HEK293 (cell line): ENCODE measurements around the gene EYS.

Experiments
- CTCF ChIA-PET: fragments of 350-600 bp; formaldehyde crosslinking; extraction: SDS; loops from one replicate; lab custom pipeline; 2021; ENCODE audit warnings: antibody characterized with exemption; lab: Yijun Ruan, JAX
- POLR2A ChIA-PET: fragments of 300-600 bp; formaldehyde crosslinking; extraction: SDS; loops from one replicate; lab custom pipeline; 2020; ENCODE audit warnings: antibody characterized with exemption, inconsistent platforms; lab: Yijun Ruan, JAX
- H3K27ac ChIP-seq: fragments of 200-500 bp; sonication (Bioruptor generic); 2 replicates; pipeline ENCODE4 v1.5.1; 2014; ENCODE audit warnings: low read depth, low read length, control low read depth, inconsistent platforms; ENCODE audit errors: extremely low read depth
- H3K36me3 ChIP-seq, 2 experiments: fragments of 200-500 bp in 1 of 2; sonication (Bioruptor generic) in 1 of 2; 1 replicate in 1 of 2; 2 replicates in 1 of 2; pipeline ENCODE4 v1.5.1; 2014 to 2017; ENCODE audit warnings: inconsistent platforms in 2 of 2, low read length in 2 of 2; ENCODE audit not compliant: control insufficient read depth in 2 of 2, insufficient read depth in 1 of 2
- H3K4me1 ChIP-seq: fragments of 200-500 bp; sonication (Bioruptor generic); 2 replicates; pipeline ENCODE4 v1.5.1; 2014; ENCODE audit warnings: mild to moderate bottlenecking, low read length, inconsistent platforms; ENCODE audit not compliant: control insufficient read depth, insufficient read depth
- H3K4me3 ChIP-seq: 2 replicates; pipeline ENCODE4 v1.5.1; 2011; ENCODE audit warnings: low read depth, mild to moderate bottlenecking, control low read depth, low read length, moderate library complexity
- H3K9me3 ChIP-seq: fragments of 200-500 bp; sonication (Bioruptor generic); 2 replicates; pipeline ENCODE4 v1.5.1; 2014; ENCODE audit warnings: low read depth, low read length, inconsistent platforms; ENCODE audit not compliant: control insufficient read depth, insufficient read depth
- MEIS1 ChIP-seq: sonication (generic); formaldehyde crosslinking; IDR thresholded peaks from 2 replicates; pipeline ENCODE4 v1.8.1; 2022; ENCODE audit warnings: missing genetic modification reagents, mild to moderate bottlenecking, borderline replicate concordance
- PRDM2 ChIP-seq: fragments of 450-650 bp; formaldehyde crosslinking; IDR thresholded peaks from 2 replicates; pipeline ENCODE4 v1.5.1; 2016; ENCODE audit warnings: missing biosample characterization, missing genetic modification characterization, borderline replicate concordance
- PRDM6 ChIP-seq: fragments of 450-650 bp; formaldehyde crosslinking; IDR thresholded peaks from 2 replicates; pipeline ENCODE4 v1.5.1; 2017; ENCODE audit warnings: missing biosample characterization, missing genetic modification characterization
- ZNF155 ChIP-seq: fragments of 450-650 bp; formaldehyde crosslinking; IDR thresholded peaks from 2 replicates; pipeline ENCODE4 v1.5.1; 2016; ENCODE audit warnings: missing biosample characterization, missing genetic modification characterization
- ZNF26 ChIP-seq: fragments of 450-650 bp; formaldehyde crosslinking; IDR thresholded peaks from 2 replicates; pipeline ENCODE4 v1.5.1; 2016; ENCODE audit warnings: missing biosample characterization, missing genetic modification characterization
- ZNF274 ChIP-seq, 2 experiments: fragments of 200-500 bp in 1 of 2; fragments of 450-650 bp in 1 of 2; sonication (Bioruptor generic) in 1 of 2; formaldehyde crosslinking in 1 of 2; IDR thresholded peaks; 2 replicates each; pipeline versions ENCODE4 v1.5.1 to v1.6.1; 2014 to 2016; ENCODE audit warnings: borderline replicate concordance in 1 of 2, inconsistent platforms in 1 of 2, low read length in 1 of 2, missing biosample characterization in 1 of 2, missing genetic modification characterization in 1 of 2
- ZNF335 ChIP-seq: fragments of 450-650 bp; formaldehyde crosslinking; conservative IDR thresholded peaks from 2 replicates; pipeline ENCODE4 v1.5.1; 2016; ENCODE audit warnings: missing biosample characterization, missing genetic modification characterization
- ZNF366 ChIP-seq: fragments of 450-650 bp; formaldehyde crosslinking; conservative IDR thresholded peaks from 2 replicates; pipeline ENCODE4 v1.5.1; 2016; ENCODE audit warnings: missing biosample characterization, missing genetic modification characterization
- ZNF514 ChIP-seq: fragments of 450-650 bp; formaldehyde crosslinking; IDR thresholded peaks from 2 replicates; pipeline ENCODE4 v1.5.1; 2016; ENCODE audit warnings: missing biosample characterization, missing genetic modification characterization
- ZNF621 ChIP-seq: fragments of 450-650 bp; formaldehyde crosslinking; IDR thresholded peaks from 2 replicates; pipeline ENCODE4 v1.5.1; 2017; ENCODE audit warnings: missing biosample characterization, missing genetic modification characterization
- ZNF701 ChIP-seq: fragments of 450-650 bp; formaldehyde crosslinking; IDR thresholded peaks from 2 replicates; pipeline ENCODE4 v1.5.1; 2016; ENCODE audit warnings: missing biosample characterization, missing genetic modification characterization
- ZNF768 ChIP-seq: fragments of 450-650 bp; formaldehyde crosslinking; IDR thresholded peaks from 2 replicates; pipeline ENCODE4 v1.5.1; 2018; ENCODE audit warnings: missing biosample characterization, mild to moderate bottlenecking, missing genetic modification characterization
- ZSCAN16 ChIP-seq: fragments of 450-650 bp; formaldehyde crosslinking; IDR thresholded peaks from 2 replicates; pipeline ENCODE4 v1.5.1; 2016; ENCODE audit warnings: missing biosample characterization, missing genetic modification characterization
- TF ChIP-seq, protein P1 (sequence below): fragments of 450-650 bp; formaldehyde crosslinking; IDR thresholded peaks from 2 replicates; pipeline ENCODE4 v1.5.1; 2016; ENCODE audit warnings: missing biosample characterization, missing genetic modification characterization
- TF ChIP-seq, protein P2 (sequence below): sonication (generic); formaldehyde crosslinking; IDR thresholded peaks from 2 replicates; pipeline ENCODE4 v1.8.1; 2022; ENCODE audit warnings: mild to moderate bottlenecking, moderate library complexity, missing genetic modification reagents
- TF ChIP-seq, protein P3 (sequence below): fragments of 450-650 bp; formaldehyde crosslinking; IDR thresholded peaks from 2 replicates; pipeline ENCODE4 v1.5.1; 2016; ENCODE audit warnings: missing biosample characterization, missing genetic modification characterization
- TF ChIP-seq, protein P4 (sequence below): fragments of 450-650 bp; formaldehyde crosslinking; IDR thresholded peaks from 2 replicates; pipeline ENCODE4 v1.5.1; 2016; ENCODE audit warnings: missing biosample characterization, missing genetic modification characterization
- TF ChIP-seq, protein P5 (sequence below): fragments of 450-650 bp; formaldehyde crosslinking; IDR thresholded peaks from 2 replicates; pipeline ENCODE4; 2016; ENCODE audit warnings: missing biosample characterization, missing genetic modification characterization

The EYS gene

GRCh38 chr6:64724091-64724490, 982.9 kb downstream of the EYS start:
- Histone ChIP-seq H3K9me3 (no peaks in the 10 kb centered on the region), H3K36me3 (no peaks in the 10 kb centered on the region), H3K4me1 (no peaks in the 10 kb centered on the region), H3K27ac (no peak overlapping the region), H3K4me3 (no peak overlapping the region)
- ChIA-PET CTCF (interaction anchor here (0.6 kb wide), 1 partner anchor 26 kb away, joined by 3 read pairs; no protein-coding TSS in a partner anchor), POLR2A (no interaction called here)
- no peak for TF ChIP-seq PRDM2
- TF ChIP-seq ZNF335 (tag by site-specific recombination): no peak
- no peak for TF ChIP-seq ZNF155 (tag by site-specific recombination)
- TF ChIP-seq, protein P1, sequence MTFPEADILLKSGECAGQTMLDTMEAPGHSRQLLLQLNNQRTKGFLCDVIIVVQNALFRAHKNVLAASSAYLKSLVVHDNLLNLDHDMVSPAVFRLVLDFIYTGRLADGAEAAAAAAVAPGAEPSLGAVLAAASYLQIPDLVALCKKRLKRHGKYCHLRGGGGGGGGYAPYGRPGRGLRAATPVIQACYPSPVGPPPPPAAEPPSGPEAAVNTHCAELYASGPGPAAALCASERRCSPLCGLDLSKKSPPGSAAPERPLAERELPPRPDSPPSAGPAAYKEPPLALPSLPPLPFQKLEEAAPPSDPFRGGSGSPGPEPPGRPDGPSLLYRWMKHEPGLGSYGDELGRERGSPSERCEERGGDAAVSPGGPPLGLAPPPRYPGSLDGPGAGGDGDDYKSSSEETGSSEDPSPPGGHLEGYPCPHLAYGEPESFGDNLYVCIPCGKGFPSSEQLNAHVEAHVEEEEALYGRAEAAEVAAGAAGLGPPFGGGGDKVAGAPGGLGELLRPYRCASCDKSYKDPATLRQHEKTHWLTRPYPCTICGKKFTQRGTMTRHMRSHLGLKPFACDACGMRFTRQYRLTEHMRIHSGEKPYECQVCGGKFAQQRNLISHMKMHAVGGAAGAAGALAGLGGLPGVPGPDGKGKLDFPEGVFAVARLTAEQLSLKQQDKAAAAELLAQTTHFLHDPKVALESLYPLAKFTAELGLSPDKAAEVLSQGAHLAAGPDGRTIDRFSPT (tag by site-specific recombination): no peak
- TF ChIP-seq, protein P2, sequence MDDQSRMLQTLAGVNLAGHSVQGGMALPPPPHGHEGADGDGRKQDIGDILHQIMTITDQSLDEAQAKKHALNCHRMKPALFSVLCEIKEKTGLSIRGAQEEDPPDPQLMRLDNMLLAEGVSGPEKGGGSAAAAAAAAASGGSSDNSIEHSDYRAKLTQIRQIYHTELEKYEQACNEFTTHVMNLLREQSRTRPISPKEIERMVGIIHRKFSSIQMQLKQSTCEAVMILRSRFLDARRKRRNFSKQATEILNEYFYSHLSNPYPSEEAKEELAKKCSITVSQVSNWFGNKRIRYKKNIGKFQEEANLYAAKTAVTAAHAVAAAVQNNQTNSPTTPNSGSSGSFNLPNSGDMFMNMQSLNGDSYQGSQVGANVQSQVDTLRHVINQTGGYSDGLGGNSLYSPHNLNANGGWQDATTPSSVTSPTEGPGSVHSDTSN: no peak
- TF ChIP-seq MEIS1 (CRISPR knock-in tag): no peak
- TF ChIP-seq ZNF701 (tag by site-specific recombination): no peak
- no peak for TF ChIP-seq ZNF366 (tag by site-specific recombination)
- TF ChIP-seq ZSCAN16: no peak
- no peak for TF ChIP-seq PRDM6
- no peak for TF ChIP-seq ZNF768
- TF ChIP-seq ZNF621 (tag by site-specific recombination): no peak
- TF ChIP-seq, protein P3, sequence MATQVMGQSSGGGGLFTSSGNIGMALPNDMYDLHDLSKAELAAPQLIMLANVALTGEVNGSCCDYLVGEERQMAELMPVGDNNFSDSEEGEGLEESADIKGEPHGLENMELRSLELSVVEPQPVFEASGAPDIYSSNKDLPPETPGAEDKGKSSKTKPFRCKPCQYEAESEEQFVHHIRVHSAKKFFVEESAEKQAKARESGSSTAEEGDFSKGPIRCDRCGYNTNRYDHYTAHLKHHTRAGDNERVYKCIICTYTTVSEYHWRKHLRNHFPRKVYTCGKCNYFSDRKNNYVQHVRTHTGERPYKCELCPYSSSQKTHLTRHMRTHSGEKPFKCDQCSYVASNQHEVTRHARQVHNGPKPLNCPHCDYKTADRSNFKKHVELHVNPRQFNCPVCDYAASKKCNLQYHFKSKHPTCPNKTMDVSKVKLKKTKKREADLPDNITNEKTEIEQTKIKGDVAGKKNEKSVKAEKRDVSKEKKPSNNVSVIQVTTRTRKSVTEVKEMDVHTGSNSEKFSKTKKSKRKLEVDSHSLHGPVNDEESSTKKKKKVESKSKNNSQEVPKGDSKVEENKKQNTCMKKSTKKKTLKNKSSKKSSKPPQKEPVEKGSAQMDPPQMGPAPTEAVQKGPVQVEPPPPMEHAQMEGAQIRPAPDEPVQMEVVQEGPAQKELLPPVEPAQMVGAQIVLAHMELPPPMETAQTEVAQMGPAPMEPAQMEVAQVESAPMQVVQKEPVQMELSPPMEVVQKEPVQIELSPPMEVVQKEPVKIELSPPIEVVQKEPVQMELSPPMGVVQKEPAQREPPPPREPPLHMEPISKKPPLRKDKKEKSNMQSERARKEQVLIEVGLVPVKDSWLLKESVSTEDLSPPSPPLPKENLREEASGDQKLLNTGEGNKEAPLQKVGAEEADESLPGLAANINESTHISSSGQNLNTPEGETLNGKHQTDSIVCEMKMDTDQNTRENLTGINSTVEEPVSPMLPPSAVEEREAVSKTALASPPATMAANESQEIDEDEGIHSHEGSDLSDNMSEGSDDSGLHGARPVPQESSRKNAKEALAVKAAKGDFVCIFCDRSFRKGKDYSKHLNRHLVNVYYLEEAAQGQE: no peak
- TF ChIP-seq, protein P4, sequence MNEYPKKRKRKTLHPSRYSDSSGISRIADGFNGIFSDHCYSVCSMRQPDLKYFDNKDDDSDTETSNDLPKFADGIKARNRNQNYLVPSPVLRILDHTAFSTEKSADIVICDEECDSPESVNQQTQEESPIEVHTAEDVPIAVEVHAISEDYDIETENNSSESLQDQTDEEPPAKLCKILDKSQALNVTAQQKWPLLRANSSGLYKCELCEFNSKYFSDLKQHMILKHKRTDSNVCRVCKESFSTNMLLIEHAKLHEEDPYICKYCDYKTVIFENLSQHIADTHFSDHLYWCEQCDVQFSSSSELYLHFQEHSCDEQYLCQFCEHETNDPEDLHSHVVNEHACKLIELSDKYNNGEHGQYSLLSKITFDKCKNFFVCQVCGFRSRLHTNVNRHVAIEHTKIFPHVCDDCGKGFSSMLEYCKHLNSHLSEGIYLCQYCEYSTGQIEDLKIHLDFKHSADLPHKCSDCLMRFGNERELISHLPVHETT (tag by site-specific recombination): no peak
- TF ChIP-seq, protein P5, sequence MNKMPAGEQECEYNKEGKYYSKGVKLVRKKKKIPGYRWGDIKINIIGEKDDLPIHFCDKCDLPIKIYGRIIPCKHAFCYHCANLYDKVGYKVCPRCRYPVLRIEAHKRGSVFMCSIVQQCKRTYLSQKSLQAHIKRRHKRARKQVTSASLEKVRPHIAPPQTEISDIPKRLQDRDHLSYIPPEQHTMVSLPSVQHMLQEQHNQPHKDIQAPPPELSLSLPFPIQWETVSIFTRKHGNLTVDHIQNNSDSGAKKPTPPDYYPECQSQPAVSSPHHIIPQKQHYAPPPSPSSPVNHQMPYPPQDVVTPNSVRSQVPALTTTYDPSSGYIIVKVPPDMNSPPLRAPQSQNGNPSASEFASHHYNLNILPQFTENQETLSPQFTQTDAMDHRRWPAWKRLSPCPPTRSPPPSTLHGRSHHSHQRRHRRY (tag by site-specific recombination): no peak
- TF ChIP-seq ZNF274 (IDR thresholded peaks at IDR 0.05; ENCODE audit: low read length): no peak
- no peak for TF ChIP-seq ZNF274 (tag by site-specific recombination; IDR thresholded peaks at IDR 0.05; ENCODE audit: borderline replicate concordance)
- TF ChIP-seq ZNF514: no peak
- TF ChIP-seq ZNF26 (tag by site-specific recombination): no peak
